ENCODE measurements around the gene CLCA2. TPM values are rescaled to one million over a fixed set of nuclear protein-coding genes. Genes with fewer than 3 reads are reported as not detected.
A peak's percentile ranks its signal among the peaks of the same experiment; 100 is the strongest.

The CLCA2 gene, protein sequence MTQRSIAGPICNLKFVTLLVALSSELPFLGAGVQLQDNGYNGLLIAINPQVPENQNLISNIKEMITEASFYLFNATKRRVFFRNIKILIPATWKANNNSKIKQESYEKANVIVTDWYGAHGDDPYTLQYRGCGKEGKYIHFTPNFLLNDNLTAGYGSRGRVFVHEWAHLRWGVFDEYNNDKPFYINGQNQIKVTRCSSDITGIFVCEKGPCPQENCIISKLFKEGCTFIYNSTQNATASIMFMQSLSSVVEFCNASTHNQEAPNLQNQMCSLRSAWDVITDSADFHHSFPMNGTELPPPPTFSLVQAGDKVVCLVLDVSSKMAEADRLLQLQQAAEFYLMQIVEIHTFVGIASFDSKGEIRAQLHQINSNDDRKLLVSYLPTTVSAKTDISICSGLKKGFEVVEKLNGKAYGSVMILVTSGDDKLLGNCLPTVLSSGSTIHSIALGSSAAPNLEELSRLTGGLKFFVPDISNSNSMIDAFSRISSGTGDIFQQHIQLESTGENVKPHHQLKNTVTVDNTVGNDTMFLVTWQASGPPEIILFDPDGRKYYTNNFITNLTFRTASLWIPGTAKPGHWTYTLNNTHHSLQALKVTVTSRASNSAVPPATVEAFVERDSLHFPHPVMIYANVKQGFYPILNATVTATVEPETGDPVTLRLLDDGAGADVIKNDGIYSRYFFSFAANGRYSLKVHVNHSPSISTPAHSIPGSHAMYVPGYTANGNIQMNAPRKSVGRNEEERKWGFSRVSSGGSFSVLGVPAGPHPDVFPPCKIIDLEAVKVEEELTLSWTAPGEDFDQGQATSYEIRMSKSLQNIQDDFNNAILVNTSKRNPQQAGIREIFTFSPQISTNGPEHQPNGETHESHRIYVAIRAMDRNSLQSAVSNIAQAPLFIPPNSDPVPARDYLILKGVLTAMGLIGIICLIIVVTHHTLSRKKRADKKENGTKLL
- not detected in 2 replicates for total RNA-seq

DNA sequence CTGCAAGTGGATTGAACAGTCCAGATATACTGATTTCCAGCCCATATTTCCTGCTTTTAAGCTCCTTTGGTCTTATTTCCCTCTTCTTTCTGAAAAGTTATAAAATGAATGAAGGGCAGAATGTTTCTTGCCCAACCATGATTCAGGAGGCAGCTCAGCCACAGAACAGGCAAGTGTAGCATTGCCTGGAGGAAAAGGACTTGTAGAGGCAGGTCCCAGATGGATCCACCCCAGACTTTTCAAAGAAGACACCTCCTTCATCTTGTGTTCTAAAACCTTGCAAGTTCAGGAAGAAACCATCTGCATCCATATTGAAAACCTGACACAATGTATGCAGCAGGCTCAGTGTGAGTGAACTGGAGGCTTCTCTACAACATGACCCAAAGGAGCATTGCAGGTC is at the start of gene CLCA2:
Gene CLCA2, plus strand, starts transcription at position 299 of the 400 bp plus-strand sequence. Its CDS starts 77 bp downstream, at position 376.
- no peak for DNase-seq (ENCODE audit: low read depth in 2 of 2)

DNA sequence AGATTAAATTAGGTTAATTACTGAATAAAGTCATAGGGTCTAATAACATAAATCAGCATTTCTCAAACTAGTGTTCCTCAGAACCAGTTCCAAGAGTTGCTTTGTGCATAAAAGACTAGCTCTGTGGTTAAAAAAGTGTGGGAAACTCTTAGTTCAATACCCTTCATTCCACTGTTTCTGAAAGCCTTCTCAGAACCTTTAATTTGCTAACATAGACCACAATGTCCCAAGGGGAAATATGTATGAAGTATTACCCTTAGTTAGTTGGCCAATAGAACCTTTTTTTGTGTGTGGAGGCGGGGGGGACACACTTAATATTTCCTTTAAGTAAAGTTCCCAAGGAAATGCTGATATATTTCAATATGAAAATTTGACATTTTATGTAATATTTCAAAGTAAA is 48.3 kb upstream of the CLCA2 start:
- no peak for DNase-seq (ENCODE audit: low read depth in 2 of 2)

DNA sequence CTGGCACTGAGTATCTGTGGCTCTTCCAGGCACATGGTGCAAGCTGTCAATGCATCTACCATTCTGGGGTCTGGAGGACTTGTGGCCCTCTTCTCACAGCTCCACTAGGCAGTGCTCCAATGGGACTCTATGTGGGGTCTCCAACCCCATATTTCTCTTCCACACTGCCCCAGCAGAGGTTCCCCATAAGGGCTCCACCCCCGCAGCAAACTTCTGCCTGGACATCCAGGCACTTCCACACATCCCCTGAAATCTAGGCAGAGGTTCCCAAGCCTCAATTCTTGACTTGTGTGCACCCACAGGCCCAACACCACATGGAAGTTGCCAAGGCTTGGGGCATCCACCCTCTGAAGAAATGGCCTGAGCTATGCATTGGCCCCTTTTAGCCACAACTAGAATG is 46.6 kb upstream of the CLCA2 start:
- DNase-seq (ENCODE audit: low read depth in 2 of 2), result no peak

- no peak for DNase-seq (ENCODE audit: low read depth in 2 of 2)
Measured at GRCh38 chr1:86378813-86379212, 45.2 kb upstream of the CLCA2 start.

- peak; percentile 87 to 92 for DNase-seq (ENCODE audit: low read depth in 2 of 2)
Measured at GRCh38 chr1:86380257-86380861, 43.6 kb upstream of the CLCA2 start.

- DNase-seq (ENCODE audit: low read depth in 2 of 2), result peak in 1 of 2 donors; percentile 33
Measured at GRCh38 chr1:86381223-86381622, 42.7 kb upstream of the CLCA2 start.

- peak; percentile 47 to 76 for DNase-seq (ENCODE audit: low read depth in 2 of 2)
Measured at GRCh38 chr1:86382878-86383277, 41.1 kb upstream of the CLCA2 start.

GRCh38 chr1:86387916-86388627 is 35.9 kb upstream of the CLCA2 start:
- DNase-seq (ENCODE audit: low read depth in 2 of 2), result no peak

- no peak for DNase-seq (ENCODE audit: low read depth in 2 of 2)
Measured at GRCh38 chr1:86388777-86389176, 35.2 kb upstream of the CLCA2 start.

DNA sequence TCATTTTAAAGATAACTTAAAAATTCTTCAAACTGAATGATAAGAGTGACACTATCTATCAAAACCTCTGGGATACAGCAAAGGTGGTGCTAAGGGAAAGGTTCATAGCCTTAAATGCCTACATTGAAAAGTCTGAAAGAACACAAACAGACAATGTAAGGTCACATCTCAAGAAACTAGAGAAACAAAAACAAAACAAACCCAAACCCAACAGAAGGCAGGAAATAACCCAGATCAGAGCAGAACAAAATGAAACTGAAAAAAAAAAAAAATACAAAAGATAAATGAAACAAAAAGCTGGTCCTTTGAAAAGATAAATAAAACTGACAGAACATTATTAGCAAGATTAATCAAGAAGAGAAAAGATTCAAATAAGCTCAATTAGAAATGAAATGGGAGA is 34.7 kb upstream of the CLCA2 start:
- DNase-seq (ENCODE audit: low read depth in 2 of 2), result peak in 1 of 2 donors; percentile 22

- DNase-seq (ENCODE audit: low read depth in 2 of 2), result peak; percentile 51 to 59
Measured at GRCh38 chr1:86394416-86394815, 29.6 kb upstream of the CLCA2 start.

DNA sequence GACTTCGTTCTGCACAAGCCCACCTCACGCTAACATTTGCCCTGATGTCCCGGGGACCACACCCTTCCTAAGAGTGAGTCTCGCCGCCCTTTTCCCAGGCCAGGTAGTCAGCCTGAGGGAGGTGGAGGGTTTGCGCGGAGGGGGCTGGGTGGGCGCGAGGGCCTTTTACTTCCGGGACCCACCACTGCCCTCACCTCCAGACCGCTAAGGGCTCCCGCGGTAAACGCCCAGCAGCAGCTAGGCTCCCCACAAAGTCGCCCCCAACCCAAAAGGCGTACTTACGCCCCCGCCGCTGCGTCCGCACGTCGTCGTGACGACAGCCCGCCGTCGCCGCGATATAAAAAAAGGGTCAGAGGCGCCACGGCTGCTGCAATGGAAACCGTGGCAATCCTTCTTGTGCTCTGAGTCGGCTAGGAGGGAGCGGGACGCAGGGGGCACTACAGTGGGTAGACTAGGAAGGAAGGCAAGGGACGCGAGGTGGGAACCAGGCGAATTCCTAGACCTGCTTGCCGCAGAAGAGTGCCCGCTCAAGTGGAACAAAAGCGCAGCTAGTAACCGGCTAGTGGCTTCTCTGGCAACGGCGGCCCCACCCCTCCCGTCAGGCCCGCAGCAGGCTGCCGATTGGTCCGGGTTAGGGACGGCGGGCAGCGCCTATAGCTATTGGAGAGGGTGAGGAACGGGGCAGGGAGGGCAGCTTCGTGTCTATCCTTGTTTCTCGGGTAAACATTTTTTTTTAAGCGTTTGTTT is 28.0 kb upstream of the CLCA2 start, which contains the start of gene ODF2L:
Gene ODF2L, minus strand, starts transcription at position 573 of the 747 bp plus-strand sequence. CDS start 9,296 bp downstream, outside the sequence.
- DNase-seq (ENCODE audit: low read depth in 2 of 2), result peak; percentile 89 to 90

GRCh38 chr1:86396498-86396890 is 27.5 kb upstream of the CLCA2 start:
- no peak for DNase-seq (ENCODE audit: low read depth in 2 of 2)

- DNase-seq (ENCODE audit: low read depth in 2 of 2), result no peak
Measured at GRCh38 chr1:86409416-86410021, 14.5 kb upstream of the CLCA2 start.

GRCh38 chr1:86410879-86411278 is 13.1 kb upstream of the CLCA2 start:
- no peak for DNase-seq (ENCODE audit: low read depth in 2 of 2)

DNA sequence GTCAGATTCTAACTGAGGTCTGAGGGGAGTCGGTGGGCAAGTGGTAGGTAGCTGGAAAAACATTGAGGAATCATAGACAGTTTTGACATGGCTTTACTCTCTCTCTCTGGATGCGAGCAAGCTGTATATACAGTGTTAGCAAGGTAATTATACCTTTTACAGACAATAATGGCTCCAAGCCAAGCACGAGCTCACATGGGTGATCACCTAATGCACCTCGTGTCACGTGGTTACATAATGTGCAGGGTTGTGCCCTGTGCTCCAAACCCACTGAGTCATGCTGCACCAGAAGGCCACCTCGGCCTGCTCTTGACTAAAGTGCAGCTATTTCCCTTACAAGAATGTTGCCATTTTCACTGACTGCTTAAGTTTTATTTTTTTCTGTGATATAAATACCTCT is 7.6 kb upstream of the CLCA2 start:
- no peak for DNase-seq (ENCODE audit: low read depth in 2 of 2)

DNA sequence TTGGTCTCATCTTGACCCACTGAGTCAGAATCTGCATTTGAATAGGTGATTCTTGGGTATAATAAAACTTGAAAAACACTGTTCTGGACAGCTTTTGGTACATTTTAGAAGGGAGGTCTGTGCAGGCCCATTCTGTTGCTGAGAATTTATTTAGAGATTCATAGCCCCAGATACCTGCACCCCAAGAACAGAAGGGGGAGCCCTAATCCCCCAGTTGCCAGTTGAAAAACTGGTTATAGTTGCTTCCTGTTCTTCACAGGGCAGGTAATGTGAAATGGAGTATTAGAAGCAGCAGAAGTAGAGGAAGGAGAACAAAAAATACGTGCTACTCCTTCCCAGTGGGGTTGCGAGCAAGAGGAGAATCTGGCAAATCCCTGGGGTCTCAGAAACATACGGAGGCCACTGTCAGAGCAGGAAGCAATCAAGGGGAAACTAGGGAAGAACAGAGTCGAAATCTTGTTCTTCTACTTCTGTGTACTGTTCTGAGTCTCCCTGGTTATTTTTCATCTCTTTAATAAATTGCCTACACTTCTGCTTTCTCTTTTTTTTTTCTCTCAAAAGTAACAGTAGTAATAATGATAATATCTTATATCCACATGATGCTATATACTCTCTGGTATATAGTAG is 4.6 kb upstream of the CLCA2 start:
- peak in 1 of 2 donors; percentile 16 for DNase-seq (ENCODE audit: low read depth in 2 of 2)

DNA sequence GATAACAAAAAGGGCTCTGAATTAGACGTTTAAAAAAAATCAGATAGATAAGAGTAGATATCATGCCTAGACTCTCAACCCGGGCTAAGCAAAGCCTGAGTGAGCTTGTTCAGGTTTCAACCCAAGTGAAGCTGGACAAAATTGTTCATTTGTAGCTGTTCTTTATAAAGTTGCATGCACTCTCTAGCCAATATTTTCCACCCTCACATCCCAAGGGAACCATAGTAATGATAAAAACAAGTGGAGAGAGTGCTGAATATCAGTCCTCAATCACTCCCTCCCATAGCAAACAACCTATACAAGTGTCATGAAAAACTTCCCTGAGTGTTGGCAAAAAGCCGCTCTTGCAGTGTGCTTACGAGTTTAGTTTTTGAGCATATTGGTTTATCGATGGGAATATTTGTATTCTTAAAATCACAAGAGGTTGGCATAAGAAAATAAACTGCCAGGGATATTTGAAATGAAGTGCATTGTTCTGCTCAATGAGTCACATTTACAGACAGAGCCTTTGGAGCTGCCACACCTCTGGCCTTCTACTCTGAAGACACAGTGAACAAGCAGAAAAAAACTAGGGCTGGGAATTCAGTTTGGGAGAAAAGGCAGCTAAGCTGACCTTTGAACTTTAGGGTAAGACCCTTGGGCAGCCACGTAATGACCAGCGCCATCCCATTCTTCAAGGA is 2.2 kb upstream of the CLCA2 start:
- peak in 1 of 2 donors; percentile 45 for DNase-seq (ENCODE audit: low read depth in 2 of 2)

DNA sequence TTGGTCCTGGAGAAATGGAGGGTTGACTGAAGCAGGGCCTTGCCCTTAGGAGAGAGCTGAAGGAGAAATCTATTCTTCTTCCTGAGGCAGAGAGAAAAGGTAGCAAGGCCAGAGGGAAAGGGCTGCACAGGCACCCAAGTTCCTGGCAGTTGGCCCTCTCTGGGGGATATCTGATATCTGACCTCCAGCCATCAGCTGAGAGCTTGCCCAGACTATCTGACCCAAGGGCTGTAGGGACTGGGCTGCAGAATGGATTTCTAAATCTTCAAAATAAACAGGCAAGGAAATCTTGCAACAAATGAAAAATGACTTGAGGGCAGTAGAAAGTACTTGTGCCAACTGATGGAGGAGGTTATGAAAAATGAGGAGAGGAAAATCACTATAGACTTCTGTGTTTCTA is 498 bp upstream of the CLCA2 start:
- no peak for DNase-seq (ENCODE audit: low read depth in 2 of 2)

Data from lung microvascular endothelial cell (primary cell).